Stimulated activated CD4-positive, alpha-beta T cell treated with anti-CD3 and anti-CD28 coated beads, Interleukin-2, amount 100 ng/mL, for 24 hours (primary cell): ENCODE data around the gene AFAP1L2.

Experiments
- DNase-seq, 2 donors: peaks; one replicate each; pipeline ENCODE4 v3.0.0-alpha.2; 2020

The AFAP1L2 gene

DNA sequence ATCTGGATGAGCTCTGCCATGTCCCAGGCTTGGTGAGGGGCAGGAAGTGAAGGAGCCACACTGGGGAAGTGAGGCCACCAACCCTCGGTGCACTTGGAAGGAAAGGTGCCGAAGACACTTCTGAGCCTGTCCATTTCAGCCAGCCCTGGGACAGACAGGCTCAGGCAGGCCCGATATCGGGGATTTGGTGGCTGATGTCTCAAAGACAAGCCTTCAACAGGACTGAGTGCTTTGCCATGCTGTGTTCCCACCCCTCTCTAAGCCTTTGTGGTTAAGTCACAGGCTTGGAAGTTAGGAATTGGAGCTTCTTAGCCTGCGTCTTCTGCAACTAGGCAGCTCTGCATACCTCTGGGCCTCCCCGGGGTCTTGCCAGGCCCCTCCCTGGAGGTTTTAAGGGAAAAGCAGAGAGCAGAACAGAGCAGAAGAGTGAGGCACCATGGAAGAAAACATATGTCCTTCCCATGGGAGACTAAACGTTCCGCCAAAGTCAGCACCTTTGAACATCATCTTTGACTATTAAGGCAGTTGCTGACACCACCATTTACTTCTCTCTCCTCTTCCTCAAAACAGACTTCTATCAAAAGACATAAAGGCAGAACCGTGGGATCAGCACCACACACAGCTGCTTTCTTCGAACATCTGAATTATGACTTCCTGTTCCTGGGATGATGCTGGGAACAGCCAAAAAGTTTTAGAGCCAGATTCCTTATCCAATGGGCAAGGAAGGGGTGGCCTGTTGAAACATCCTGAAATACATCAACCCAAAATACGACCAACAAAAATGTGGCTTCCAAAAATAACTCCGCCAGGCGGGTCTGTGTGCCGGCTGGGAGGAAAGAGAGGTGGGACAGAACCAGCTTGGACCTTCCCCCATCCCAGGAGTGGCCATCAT lies 71.8 kb downstream of the AFAP1L2 start:
- no peak for DNase-seq

DNA sequence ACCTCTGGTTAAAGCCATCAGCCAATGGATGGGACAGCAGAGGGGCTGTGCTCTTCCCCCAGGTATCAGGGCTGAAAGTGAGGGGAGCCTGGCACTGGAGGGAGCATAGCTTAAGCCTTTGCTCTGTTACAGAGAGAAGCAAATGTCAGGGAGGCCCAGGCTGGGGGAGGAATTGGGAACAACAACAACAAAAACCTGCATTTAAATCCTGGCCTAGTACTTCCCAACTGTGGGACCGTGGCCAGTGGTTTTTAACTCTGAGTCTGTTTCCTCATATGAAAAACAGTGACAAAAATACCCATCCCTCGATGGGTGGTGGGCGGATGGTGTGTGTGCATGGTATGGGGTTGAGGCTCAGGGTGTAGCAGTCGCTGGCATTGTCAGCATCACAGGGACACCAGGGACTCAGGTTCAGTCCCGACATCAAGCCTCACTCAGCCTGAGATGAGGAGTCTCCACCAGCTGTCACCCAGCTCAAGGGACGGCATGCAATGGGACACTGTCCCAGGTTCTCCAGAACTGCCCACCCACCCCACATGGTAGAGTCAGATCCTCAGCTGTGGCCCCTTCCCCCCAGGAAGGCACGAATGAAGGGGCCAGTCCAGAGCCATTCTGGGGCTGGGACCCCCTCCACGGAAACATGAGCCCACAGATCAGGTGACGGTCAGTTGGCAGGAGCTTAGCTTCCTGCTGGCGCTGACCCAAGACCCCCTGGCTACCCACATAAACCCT lies 74.5 kb downstream of the AFAP1L2 start:
- DNase-seq, result no peak

DNA sequence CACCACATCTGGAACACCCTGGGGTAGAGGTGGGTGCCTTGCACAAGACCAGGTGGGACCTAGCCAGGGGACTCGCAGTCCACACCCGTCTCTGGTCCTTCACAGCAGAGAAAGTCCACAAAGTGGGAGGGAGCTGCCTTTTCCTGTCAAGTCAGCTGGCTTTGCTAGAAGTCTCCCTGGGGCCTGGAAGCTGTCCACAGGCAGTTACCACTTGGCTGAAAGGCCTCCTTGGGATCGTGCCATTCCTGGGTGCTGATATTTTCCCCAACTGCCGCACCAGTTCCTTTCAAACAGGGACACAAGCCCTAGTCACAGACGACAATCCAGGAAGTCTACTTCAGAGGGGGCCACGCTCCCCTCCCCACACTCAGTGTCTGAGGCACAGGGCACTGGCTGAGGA lies 75.4 kb downstream of the AFAP1L2 start:
- DNase-seq, result no peak

DNA sequence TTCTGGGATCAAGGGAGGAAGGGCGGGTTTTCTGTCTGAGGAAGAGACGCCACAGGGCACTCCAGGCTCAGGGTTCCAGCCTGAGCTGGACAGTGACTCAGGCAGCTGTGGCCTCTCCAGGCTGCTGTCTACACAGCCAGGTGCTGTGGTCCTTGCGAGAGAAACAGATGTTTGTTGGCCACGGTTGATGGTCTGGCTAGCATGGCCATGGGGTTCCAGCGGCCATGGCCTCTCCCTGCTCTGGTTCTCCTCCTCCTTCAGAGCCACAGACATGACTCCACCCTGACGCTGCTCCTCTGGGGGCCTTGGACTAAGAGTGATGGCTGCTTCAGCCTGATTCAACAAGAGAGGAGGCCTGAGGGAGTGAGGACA lies 75.9 kb downstream of the AFAP1L2 start:
- DNase-seq, result no peak

DNA sequence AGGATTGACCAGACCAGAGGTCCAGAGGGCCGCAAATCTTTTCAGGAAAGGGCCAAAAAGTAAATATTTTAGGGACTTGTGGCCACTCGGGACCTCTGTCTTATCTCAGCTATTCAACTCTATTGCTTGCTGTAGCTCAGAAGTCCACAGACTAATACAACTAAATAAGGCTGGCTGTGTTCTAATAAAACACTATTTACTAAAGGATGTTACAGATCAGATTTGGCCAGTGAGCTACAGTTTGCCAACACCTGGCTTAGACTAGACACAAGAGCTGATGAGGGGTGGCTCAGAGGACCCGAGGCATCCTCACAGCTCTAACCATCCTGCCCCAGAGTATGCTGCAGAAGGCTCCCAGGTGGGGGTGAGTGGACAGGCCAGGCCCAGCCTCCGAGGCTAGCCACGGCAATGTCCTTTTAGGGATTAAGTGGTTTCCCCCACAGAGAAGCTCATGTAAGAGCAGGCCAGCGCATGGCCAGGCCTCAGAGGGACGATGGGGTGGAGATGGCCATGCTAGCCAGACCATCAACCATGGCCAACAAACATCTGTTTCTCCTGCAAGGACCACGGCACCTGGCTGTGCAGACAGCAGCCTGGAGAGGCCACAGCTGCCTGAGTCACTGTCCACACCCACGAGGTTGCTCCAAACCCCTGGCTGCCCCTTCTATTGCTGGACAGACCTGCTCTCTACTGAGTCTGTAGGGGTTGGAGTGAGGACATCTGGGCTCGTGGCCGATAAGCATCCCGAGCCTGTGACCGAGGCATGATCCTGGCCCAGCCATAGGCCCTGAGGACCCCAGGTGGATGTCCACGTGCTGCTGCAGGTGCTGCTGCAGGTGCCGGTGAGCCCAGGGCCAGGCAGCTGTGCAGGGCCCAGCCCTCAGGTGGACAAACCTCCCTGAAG lies 76.5 kb downstream of the AFAP1L2 start:
- DNase-seq, result no peak

DNA sequence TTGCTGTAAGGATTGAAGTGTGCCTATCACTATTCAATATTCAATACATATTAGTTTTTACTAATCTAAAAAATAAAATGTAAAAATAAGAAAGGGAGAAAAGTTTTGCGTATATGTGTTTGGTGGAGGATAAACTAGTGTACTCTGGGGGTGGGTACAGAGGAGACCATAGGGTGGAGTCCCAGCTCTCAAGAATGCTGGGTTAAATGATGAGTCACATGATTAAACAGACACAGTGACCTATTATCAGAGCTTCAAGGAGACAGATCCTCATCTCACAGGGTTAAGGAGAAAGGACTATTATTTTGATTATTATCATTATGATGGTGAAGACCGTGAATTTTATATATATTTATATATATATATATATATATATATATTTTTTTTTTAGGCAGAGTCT lies 77.5 kb downstream of the AFAP1L2 start:
- DNase-seq, result no peak

DNA sequence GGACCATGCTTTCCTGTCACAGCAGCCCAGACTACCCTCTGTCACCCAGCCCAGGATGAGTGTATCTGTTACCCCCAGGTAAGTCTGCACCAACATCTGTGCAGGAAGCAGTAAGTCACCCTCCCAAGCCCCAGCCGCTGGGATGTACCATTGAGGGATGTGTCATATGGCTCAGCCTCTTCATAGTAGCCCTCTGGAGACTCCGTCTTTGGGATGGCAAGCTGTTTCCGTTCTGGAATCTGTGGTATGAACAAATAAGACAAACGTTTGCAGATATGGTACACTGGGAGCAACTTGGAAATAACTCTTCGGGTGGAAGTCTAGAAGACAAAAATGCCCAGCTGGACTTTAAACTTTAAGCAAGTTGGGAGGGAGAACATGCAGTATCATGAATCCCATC lies 81.3 kb downstream of the AFAP1L2 start:
- DNase-seq, result no peak

DNA sequence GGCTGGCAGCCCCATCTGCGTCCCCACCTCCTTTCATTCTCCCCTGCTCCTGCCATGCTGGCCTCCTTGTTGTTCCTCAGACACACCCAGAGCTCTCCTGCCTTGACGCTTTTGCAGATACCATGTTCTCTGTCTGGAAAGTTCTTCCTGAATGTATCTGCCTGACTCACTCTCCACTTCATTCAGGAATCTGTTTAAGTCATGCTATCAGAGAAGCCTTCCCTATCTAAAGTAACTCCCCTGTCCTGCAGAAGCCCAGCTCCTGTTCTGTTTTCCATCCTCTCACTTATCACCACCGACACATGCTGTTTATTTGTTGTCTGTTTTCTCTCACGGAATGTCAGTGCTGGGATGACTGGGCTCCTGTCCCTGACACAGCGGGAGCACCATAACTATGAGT lies 82.0 kb downstream of the AFAP1L2 start:
- no peak for DNase-seq

DNA sequence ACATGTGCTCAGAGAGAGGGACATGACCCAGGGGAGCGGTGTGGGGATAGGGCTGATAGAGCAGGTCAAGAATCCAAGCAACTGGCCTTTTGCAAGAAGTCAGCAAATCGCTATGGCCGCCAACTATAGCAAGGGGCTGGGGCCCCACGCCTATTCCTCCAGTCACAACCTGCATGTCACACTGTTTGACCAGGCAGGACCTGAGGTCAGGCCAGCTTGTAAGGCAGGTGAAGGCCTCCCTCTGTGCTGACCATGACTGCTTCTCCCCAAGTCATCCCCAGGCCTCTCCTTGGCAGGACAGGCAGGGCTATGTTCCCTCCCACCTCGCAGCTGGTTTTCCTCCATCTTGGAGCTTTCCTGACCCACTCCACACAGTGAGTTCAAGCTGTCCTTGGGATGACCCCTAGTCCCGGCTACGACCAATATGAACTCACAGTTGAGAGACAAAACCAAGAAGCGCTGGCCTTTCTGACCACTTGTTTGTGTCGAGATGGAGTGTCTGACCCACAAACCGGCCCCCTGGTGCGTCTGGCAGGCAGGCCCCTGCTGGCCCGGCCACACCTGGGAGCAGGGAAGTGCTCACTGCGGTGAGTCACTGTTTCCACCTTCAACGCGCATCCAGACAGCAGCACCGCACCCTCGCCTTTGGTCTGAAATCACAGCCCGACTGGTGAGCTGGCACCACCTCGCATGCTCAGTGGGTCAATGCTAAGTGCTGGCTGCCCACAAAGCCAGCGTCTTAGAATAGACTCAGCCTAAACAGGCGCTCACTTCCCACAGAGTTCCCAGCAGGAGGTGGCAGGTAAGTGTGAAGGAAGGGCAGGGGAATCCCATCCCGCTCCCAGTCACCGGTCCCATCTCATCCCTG lies 83.8 kb downstream of the AFAP1L2 start:
- DNase-seq, result no peak

DNA sequence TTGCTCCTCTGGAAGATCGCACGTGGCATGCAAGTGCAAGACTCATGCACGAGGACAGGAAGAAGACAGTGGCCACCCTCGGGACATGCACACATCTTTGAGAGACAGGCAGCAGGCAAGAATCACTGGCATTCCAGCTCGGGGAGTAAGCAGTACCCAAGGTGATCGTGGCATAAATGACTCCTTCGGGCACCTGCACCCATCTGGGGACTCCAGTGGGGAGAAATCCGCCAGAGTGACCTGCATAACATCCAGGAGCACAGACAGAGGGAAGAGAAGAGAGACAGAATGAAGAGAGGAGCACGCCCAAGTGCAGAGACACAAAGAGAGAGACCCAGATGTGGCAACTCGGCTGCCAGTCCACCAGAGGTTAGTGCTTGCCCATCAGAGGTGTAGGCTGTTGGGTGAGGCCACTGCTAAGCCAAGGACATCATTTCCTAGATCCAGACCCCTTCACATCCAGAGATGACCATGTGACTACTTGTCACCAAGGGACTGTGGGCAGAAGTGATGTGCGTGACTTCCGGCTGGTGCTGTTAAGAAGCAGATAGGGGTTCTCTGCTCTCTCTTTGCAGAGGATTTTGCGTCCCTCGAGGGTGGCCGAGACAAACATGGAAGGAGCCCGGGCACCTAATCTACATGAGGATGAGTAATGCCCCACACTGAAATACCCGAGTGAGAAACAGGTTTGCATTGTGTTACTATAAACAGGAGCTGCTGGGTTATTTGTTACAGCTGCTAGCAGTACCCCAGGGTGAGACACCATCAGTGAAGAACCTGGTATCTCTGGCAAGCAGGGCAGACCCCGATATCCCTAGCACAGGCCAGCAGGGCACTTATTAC lies 84.7 kb downstream of the AFAP1L2 start:
- DNase-seq, result no peak

DNA sequence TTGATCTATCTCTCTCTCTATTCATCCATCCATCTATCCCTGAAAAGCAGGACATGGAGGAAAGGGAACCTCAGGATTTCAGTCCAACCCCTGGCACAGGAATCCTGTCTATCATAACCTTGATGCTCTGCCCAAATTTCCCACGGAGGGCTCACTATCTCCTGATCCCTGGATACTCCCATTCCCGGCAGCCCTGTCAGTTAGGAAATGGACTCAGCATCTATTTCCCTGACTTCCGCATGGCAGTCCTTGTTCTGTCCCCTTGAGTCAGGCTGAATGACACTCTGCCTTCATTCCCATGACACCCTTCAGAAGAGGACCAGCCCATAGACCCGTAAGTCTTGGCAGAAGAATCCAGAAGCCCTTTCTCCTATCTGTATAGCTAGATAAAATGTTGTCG lies 87.6 kb downstream of the AFAP1L2 start:
- DNase-seq, result no peak

DNA sequence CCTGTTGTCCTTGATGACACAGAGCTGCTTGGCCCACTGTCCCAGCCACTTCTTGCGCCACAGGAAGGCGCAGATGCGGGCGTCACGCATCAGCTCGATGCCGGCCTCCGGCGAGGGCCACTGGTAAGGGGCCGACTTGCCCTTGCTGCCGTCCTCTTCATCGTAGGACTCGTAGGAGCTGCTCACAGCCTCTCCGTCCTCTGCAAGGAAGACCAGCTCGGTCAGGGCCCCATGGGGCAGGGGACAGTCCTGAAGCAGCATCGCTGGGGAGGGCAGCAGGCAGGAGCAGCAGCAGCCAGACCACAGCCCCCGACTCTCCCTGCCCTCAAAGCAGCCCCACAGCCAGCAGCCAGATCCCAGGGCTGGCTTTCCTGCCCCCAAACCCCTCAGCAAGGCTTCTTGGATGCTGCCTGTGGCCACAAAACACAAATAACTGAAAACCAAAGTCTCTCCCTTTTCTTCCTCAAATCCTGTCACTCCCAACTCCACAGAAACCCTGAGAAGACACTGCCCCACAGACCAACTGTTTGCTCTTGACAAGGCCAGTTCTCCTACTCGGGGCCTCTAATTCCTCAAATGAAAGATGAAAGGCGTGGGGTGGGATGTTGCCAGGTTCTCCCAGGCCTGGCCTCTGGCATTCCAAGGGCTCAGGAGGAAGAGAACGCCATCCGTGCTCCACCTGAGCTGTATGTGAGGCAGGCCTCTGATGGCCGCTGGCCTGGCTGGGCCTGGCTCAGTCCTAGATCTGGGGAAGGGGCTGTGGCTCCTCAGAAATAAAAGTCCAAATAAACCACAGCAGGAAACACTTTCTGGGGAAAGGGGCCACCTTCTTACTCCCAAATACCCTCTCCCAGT lies 88.5 kb downstream of the AFAP1L2 start:
- DNase-seq, result no peak

DNA sequence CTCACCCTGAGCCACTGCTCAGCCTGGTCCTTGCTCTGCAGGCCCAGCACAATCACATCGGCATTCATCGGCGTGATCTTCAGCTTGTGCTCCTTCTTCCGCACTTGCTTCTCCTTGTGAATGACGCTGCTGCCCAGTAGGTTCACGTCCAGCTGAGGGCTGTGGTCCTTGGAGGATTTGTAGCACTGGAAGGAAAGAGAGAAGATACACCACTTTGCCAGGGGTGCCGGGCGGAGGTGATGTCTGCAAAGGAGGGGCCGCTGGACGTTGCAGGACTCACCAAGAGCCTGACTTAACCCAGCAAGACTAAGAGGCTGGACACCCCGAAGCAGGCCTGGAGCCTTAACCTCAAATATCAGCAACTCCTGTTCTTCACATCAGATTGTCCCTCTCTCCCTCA lies 90.4 kb downstream of the AFAP1L2 start:
- no peak for DNase-seq

DNA sequence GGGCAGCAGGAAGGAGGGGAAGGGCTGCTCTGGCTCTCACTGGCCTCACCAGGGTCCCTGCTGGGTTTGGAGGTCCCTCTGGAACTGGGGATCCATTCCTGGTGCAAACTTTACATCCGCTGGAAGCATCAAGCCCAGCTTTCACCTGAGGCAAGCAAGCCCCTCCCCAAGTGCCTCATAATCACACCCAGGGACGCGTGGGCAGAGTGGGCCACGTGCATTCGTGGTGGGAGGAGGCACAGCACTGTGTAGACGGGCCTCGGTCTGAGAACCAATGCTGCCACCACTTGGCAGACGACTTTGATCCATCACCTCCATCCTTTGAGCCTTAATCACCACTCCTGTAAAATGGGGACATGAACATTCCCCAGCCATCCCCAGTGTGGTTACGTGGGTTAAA lies 91.2 kb downstream of the AFAP1L2 start:
- no peak for DNase-seq

DNA sequence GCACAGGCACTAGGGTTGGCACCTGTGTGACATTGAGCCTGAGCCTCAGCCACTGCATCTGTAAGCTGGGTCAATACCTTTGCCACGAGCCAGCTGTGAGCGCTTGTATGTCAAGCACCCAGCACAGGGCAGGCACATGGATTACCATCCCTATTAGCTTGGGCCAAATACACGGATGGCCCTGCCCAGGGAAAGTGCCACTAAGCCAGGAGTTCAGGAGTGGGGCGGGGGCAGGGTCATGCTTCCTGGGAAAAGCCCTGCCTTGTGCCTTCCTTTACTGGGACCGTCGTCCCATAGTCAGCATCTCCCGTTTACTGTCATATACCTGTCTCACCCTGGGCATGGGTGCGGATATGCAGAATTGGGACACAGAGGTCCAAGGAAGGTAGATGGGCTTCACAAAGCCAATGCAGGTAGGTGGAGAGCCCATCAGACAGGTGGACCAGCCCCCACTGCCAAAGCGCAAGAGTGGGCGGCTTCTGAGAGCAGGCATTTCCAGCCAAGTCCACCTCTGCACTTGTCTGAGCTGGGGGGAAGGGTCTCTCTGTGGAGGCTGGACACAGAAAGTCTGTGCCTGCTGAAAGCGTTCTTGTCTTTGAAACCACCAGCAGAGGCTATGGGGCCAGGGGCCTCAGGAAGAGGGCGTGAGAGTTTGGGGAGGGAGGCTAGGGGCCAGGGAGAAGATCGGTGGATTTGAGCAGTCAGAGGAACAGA lies 92.6 kb downstream of the AFAP1L2 start:
- DNase-seq, result no peak

DNA sequence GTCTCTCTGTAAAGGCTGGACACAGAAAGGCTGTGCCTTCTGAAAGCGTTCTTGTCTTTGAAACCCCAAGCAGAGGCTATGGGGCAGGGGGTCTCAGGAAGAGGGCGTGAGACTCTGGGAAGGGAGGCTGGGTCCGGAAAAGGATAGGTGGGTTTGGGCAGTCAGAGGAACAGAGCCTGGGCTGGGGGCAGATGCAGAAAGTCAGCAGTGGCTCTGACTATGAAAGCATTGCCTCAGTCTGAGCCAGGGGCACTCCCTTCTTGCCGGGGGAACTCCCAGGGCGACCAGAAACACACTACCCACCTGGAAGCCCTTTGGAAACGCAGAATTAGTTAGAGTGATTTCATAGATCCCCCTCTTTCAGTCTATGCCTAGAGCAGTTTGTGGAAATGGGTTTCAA lies 93.3 kb downstream of the AFAP1L2 start:
- DNase-seq, result no peak

DNA sequence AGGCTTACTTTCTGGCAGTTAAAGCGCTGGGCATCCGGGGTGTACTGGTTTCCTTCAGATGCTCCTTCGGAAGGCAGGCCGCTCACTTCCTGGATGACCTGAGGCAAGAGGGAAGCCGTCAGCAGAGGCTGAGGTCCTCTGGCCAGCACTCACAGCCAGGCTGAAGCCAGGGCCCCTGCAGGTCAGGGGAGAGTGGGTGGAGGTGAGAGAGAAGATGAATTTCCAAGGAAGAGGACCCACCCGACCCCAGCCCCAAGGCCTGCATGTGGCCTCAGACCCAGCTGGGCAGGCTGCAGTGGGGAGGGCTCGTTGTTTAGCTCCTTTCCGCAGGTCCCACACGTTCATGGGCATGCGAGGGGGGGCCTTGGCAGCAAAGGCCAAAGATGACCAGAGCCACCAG lies 94.0 kb downstream of the AFAP1L2 start:
- no peak for DNase-seq

DNA sequence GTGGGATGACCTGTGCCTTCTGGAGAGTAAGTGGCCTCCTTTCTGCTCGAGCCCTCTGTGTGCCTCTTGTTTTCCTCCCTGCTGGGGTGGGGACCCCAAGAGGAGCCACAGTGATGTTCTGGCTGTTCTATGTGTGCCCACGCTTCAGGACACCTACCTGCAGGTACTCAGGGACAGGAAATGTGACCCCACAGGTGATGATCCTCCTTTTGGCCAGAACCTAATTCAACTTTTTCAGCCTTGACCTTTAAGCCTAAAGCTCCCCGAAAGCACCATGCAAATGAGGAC lies 95.0 kb downstream of the AFAP1L2 start:
- no peak for DNase-seq

DNA sequence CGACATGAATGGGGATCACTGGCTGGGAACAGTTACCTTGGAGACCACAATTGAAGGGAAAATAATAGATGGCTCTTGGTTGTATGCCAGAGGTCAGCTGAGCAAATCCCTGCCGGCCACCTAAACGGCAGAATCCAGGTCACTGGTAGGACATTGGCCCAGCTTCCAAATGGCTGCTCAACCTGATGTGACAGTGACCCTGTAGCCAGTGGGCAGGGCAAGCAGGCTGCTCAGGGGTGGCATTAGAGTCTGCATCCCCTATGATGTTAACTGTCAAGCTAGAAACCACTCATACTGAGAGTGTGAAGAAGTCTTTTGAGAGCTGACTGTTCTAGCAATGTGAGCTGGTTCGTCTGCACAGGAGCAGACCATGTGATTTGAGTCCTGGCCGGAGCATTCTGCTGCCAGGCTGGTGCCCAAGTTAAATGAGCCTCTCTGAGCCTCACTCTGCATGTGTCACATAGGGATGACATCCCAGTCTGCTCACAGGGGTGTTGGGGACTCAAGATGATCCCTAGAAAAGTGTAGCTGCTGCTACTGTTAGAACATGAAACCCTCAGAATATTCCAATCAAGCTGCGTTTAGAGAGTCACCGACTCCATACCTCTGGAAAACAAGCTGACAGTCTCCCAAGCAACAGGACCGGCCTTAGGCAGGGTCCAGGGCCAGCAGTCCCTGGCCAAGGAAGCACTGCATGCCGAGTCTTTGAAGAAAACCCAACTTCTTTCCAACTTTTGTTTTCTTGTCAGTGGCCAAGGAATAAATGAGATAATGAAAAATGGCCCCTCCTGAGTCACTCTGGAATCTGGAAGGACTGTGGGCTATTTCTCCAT lies 95.6 kb downstream of the AFAP1L2 start:
- DNase-seq, result no peak
